GM12878 (cell line): Measurements from ENCODE around the gene RER1. TPM values are rescaled to one million over a fixed set of nuclear protein-coding genes. Genes with fewer than 3 reads are reported as not detected.

Source experiments
- ATAC-seq: fragments of 200-7000 bp; cut with Tn5 transposase; 3 replicates; pipeline ENCODE4 v1.9.1; 2020; ENCODE audit warnings: mild to moderate bottlenecking, moderate library complexity
- BruUV-seq: library from RNA; stranded (reverse); fragments of 400-500 nt; replicated peaks from 2 replicates; lab custom pipeline; 2021; lab: Mats Ljungman, UMichigan
- CTCF ChIA-PET: fragments of 300-600 bp; sonication (Branson Sonifier 250); formaldehyde crosslinking; extraction: SDS; loops from one replicate; lab custom pipeline; 2021; ENCODE audit warnings: inconsistent platforms; lab: Yijun Ruan, JAX
- POLR2A ChIA-PET: fragments of 350-600 bp; formaldehyde crosslinking; extraction: SDS; loops from one replicate; lab custom pipeline; 2021; ENCODE audit warnings: inconsistent platforms; lab: Charles Lee
- RAD21 ChIA-PET: fragments of 300-600 bp; sonication (Branson Sonifier 250); formaldehyde crosslinking; loops from one replicate; lab custom pipeline; 2023; ENCODE audit warnings: antibody characterized with exemption; ENCODE audit not compliant: unreplicated experiment; lab: Charles Lee
- SMC1A ChIA-PET: fragments of 300-600 bp; sonication (Branson Sonifier 250); formaldehyde crosslinking; loops from one replicate; lab custom pipeline; 2023; ENCODE audit not compliant: unreplicated experiment, uncharacterized antibody; lab: Charles Lee
- DNase-seq: peaks from one replicate; pipeline ENCODE4 v3.0.0-alpha.2; 2011; ENCODE audit warnings: low read depth, low spot score
- FAIRE-seq: peaks from 3 replicates; lab custom pipeline; 2011; peaks lifted over from hg19 to GRCh38; lab: Jason Lieb, UNC
- H2AFZ ChIP-seq: 2 replicates; pipeline ENCODE4 v1.6.0; 2011; ENCODE audit warnings: low read depth, low read length, control low read depth; ENCODE audit not compliant: control insufficient read depth
- H3K27ac ChIP-seq: 2 replicates; pipeline ENCODE4 v1.5.1; 2011; ENCODE audit warnings: control low read depth; ENCODE audit not compliant: control insufficient read depth, insufficient read depth
- H3K27me3 ChIP-seq, 2 experiments: replicated peaks in 1 of 2; 2 replicates each; pipeline versions ENCODE4 v1.6.0 to v1.6.1; 2011; ENCODE audit warnings: low read length in 1 of 2; ENCODE audit not compliant: control insufficient read depth in 2 of 2, insufficient read depth in 2 of 2
- H3K36me3 ChIP-seq, 2 experiments: 2 replicates each; pipeline ENCODE4 v1.5.1; 2011; ENCODE audit warnings: low read length in 1 of 2; ENCODE audit not compliant: control insufficient read depth in 2 of 2, insufficient read depth in 2 of 2
- H3K4me1 ChIP-seq: 2 replicates; pipeline ENCODE4 v1.6.1; 2011; ENCODE audit warnings: mild to moderate bottlenecking, low read length, moderate library complexity, mixed read lengths; ENCODE audit not compliant: control insufficient read depth, insufficient read depth
- H3K4me2 ChIP-seq: 2 replicates; pipeline ENCODE4 v1.6.0; 2011; ENCODE audit warnings: control low read depth; ENCODE audit not compliant: control insufficient read depth, insufficient read depth
- H3K4me3 ChIP-seq: fragments of 200-600 bp; sonication (generic); 2 replicates; pipeline ENCODE4 v1.5.1; 2016
- H3K79me2 ChIP-seq: 2 replicates; pipeline ENCODE4 v1.6.0; 2011; ENCODE audit warnings: low read length; ENCODE audit not compliant: control insufficient read depth, insufficient read depth
- H3K9ac ChIP-seq: 2 replicates; pipeline ENCODE4 v1.8.0; 2011; ENCODE audit warnings: low read length, control low read depth, mixed read lengths; ENCODE audit not compliant: control insufficient read depth, insufficient read depth
- H3K9me3 ChIP-seq: replicated peaks from 3 replicates; pipeline ENCODE4 v1.5.1; 2011; ENCODE audit warnings: mild to moderate bottlenecking, low read length; ENCODE audit not compliant: control insufficient read depth, insufficient read depth
- H4K20me1 ChIP-seq: 2 replicates; pipeline ENCODE4 v1.6.0; 2011; ENCODE audit not compliant: control insufficient read depth, insufficient read depth
- ASH2L ChIP-seq: fragments of 300-600, 200-600 bp; sonication (generic); IDR thresholded peaks from 2 replicates; pipeline ENCODE4 v1.6.1; 2017; ENCODE audit warnings: low read depth, mild to moderate bottlenecking, borderline replicate concordance
- CUX1 ChIP-seq: IDR thresholded peaks from 2 replicates; pipeline ENCODE4 v1.6.1; 2012; ENCODE audit warnings: improper control_type of control experiment, low read depth, low read length; ENCODE audit not compliant: insufficient replicate concordance
- HDAC2 ChIP-seq: fragments of 200-600 bp; sonication (generic); IDR thresholded peaks from 2 replicates; pipeline ENCODE4 v1.6.1; 2017
- MTA2 ChIP-seq: fragments of 450-650 bp; IDR thresholded peaks from 2 replicates; pipeline ENCODE4 v1.6.1; 2016; ENCODE audit warnings: low read depth, mild to moderate bottlenecking, moderate library complexity
- MXI1 ChIP-seq: fragments of 150-350 bp; IDR thresholded peaks from 2 replicates; pipeline ENCODE4 v1.6.1; 2011; ENCODE audit warnings: low read depth, mild to moderate bottlenecking, inconsistent platforms, low read length, improper control_type of control experiment
- POLR2A ChIP-seq: IDR thresholded peaks from 2 replicates; pipeline ENCODE4 v1.6.1; 2011; ENCODE audit warnings: low read depth, mild to moderate bottlenecking, low read length
- POU2F2 ChIP-seq: IDR thresholded peaks from 3 replicates; pipeline ENCODE4 v1.6.1; 2011; ENCODE audit warnings: low read depth, mild to moderate bottlenecking, low read length, borderline replicate concordance
- ZNF384 ChIP-seq: IDR thresholded peaks from 2 replicates; pipeline ENCODE4 v1.6.1; 2012; ENCODE audit warnings: low read depth, mild to moderate bottlenecking, low read length, improper control_type of control experiment, borderline replicate concordance
- WGBS: methylation state at CpG from one replicate; pipeline ENCODE4 v1.1.6; 2016; ENCODE audit warnings: low lambda C conversion rate; ENCODE audit not compliant: insufficient replicate concordance, insufficient coverage; ENCODE audit errors: missing lambda C conversion rate; 5-methylcytosine and 5-hydroxymethylcytosine counted together
- in situ Hi-C: fragments of 300-500 bp; cut with MboI; formaldehyde crosslinking; loops from 9 replicates; pipeline ENCODE4 v1.14.3; 2018; ENCODE audit warnings: mixed read lengths
- intact Hi-C: fragments of 100-400 bp; cut with micrococcal nuclease; formaldehyde crosslinking; loops from one replicate; pipeline ENCODE4 v1.14.2; 2022; ENCODE audit not compliant: unreplicated experiment
- polyA plus RNA-seq, 11 experiments: library from polyadenylated mRNA; depleted of rRNA in 4 of 11; unstranded in 6 of 11; stranded (reverse) in 5 of 11; fragments of >200 nt; fragmentation: Nextera tagmentation in 4 of 11; fragmentation: Illumina TruSeq in 1 of 11; extraction: Ambion mirVana in 4 of 11; extraction: Trizol in 1 of 11; gene quantifications; 1 replicate in 1 of 11; 2 replicates in 10 of 11; pipeline versions ENCODE4 v1.2.1 to v1.2.3, GENCODE V29; 2011 to 2016; ENCODE audit warnings: inconsistent platforms in 2 of 11, missing spikeins in 2 of 11, low read depth in 1 of 11
- total RNA-seq, 4 experiments: library from RNA; depleted of rRNA in 3 of 4; stranded (reverse); fragments of >200 nt in 3 of 4; fragmentation: Illumina TruSeq in 1 of 4; extraction: Trizol in 1 of 4; gene quantifications; 2 replicates each; pipeline versions ENCODE4 v1.2.1 to v1.2.3, GENCODE V29; 2013 to 2021
- TF ChIP-seq, protein P1 (sequence below): fragments of 450-650 bp; IDR thresholded peaks from 2 replicates; pipeline ENCODE4 v1.6.1; 2017; ENCODE audit warnings: mild to moderate bottlenecking, low read depth, inconsistent platforms; ENCODE audit not compliant: poor library complexity, severe bottlenecking
- TF ChIP-seq, protein P2 (sequence below): IDR thresholded peaks from 2 replicates; pipeline ENCODE4 v1.6.1; 2012; ENCODE audit warnings: low read depth, low read length, improper control_type of control experiment
- TF ChIP-seq, protein P3 (sequence below): IDR thresholded peaks from 2 replicates; pipeline ENCODE4 v1.6.1; 2011; ENCODE audit warnings: borderline replicate concordance, low read depth, mild to moderate bottlenecking, moderate library complexity, mixed read lengths, low read length; ENCODE audit not compliant: insufficient read depth; ENCODE audit errors: extremely low read length

The RER1 gene
- total and polyA plus RNA-seq, 10 of the 15 experiments (the other 5 are each of a cell fraction or from before 2014, with no cell fraction given), result 29.2 to 274 (median 136) TPM

- peaks cover 27% of the 10 kb centered on the region for H3K4me1 ChIP-seq
- H3K9me3 ChIP-seq, result no peaks in the 10 kb centered on the region
- no peak for DNase-seq
- no peaks in the 10 kb centered on the region for H3K27me3 ChIP-seq
- H3K27ac ChIP-seq, result peak overlapping the region; percentile 62
- H3K36me3 ChIP-seq, result no peaks in the 10 kb centered on the region; a peak in 1 of 4 replicates
- peak overlapping the region; percentile 83 for H3K4me3 ChIP-seq
- H3K9ac ChIP-seq, result peak overlapping the region; percentile 71
- ChIA-PET SMC1A (interaction anchor here (1.0 to 2.6 kb wide), 7 partner anchors 22 to 280 kb away, joined by 3 to 21 read pairs (median 4); partner anchors contain the start of genes FAAP20, MORN1 and RER1), RAD21 (interaction anchor here (1.0 to 3.2 kb wide), 10 partner anchors 26 to 373 kb away, joined by 3 to 46 read pairs (median 5); partner anchors contain the start of genes FAAP20, PANK4 and TNFRSF14), CTCF (interaction anchor here (0.6 to 3.4 kb wide), 9 partner anchors 17 to 373 kb away, joined by 3 to 37 read pairs (median 5); partner anchors contain the start of genes FAAP20 and TNFRSF14), POLR2A (interaction anchor here (0.6 to 2.7 kb wide), 9 partner anchors 112 to 219 kb away, joined by 3 to 18 read pairs (median 6); partner anchors contain the start of gene PANK4)
- peak; percentile 9 for ATAC-seq
- BruUV-seq, result no TSS peak
- no peaks in the 10 kb centered on the region for H4K20me1 ChIP-seq
- H2AFZ ChIP-seq, result peak overlapping the region; percentile 82
- H3K4me2 ChIP-seq, result peak overlapping the region; percentile 94
- 10% methylated on average over 27 of the region's 28 CpGs for WGBS
- in situ Hi-C loops (loop anchor here (5.0 to 10.0 kb wide), 3 partner anchors 134 to 1014 kb away; no protein-coding TSS in a partner anchor), intact Hi-C loops (loop anchor here (1.0 to 2.0 kb wide), 2 partner anchors 111 to 135 kb away; no protein-coding TSS in a partner anchor)
- FAIRE-seq, result no peak
- peaks cover 20% of the 10 kb centered on the region for H3K79me2 ChIP-seq
- TF ChIP-seq ZNF384 (no peak), POLR2A (no peak), MTA2 (no peak), HDAC2 (no peak), ASH2L (no peak), MXI1 (0 out of 2 replicates have a peak, but pooled peaks have one; percentile 42), POU2F2 (no peak), CUX1 (no peak)
- TF ChIP-seq, protein P1, sequence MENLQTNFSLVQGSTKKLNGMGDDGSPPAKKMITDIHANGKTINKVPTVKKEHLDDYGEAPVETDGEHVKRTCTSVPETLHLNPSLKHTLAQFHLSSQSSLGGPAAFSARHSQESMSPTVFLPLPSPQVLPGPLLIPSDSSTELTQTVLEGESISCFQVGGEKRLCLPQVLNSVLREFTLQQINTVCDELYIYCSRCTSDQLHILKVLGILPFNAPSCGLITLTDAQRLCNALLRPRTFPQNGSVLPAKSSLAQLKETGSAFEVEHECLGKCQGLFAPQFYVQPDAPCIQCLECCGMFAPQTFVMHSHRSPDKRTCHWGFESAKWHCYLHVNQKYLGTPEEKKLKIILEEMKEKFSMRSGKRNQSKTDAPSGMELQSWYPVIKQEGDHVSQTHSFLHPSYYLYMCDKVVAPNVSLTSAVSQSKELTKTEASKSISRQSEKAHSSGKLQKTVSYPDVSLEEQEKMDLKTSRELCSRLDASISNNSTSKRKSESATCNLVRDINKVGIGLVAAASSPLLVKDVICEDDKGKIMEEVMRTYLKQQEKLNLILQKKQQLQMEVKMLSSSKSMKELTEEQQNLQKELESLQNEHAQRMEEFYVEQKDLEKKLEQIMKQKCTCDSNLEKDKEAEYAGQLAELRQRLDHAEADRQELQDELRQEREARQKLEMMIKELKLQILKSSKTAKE, result no peak
- TF ChIP-seq, protein P2, sequence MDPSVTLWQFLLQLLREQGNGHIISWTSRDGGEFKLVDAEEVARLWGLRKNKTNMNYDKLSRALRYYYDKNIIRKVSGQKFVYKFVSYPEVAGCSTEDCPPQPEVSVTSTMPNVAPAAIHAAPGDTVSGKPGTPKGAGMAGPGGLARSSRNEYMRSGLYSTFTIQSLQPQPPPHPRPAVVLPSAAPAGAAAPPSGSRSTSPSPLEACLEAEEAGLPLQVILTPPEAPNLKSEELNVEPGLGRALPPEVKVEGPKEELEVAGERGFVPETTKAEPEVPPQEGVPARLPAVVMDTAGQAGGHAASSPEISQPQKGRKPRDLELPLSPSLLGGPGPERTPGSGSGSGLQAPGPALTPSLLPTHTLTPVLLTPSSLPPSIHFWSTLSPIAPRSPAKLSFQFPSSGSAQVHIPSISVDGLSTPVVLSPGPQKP, result no peak
- TF ChIP-seq, protein P3, sequence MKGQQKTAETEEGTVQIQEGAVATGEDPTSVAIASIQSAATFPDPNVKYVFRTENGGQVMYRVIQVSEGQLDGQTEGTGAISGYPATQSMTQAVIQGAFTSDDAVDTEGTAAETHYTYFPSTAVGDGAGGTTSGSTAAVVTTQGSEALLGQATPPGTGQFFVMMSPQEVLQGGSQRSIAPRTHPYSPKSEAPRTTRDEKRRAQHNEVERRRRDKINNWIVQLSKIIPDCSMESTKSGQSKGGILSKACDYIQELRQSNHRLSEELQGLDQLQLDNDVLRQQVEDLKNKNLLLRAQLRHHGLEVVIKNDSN, result peak; percentile 28
Measured at GRCh38 chr1:2413495-2414296, 22.1 kb downstream of the RER1 start.
